HG02798 (cell line): Measurements from ENCODE around the gene KRT14.
"Not testable (repeated sequence)": the region's sequence is repeated elsewhere in the genome, so short reads cannot be mapped to it uniquely, and the experiment has no call there.

Experiments used
- ATAC-seq: cut with Tn5 transposase; IDR thresholded peaks from one replicate; pipeline ENCODE4 v1.9.1; 2021; ENCODE audit warnings: mild to moderate bottlenecking; ENCODE audit not compliant: unreplicated experiment, poor library complexity

Gene KRT14

DNA sequence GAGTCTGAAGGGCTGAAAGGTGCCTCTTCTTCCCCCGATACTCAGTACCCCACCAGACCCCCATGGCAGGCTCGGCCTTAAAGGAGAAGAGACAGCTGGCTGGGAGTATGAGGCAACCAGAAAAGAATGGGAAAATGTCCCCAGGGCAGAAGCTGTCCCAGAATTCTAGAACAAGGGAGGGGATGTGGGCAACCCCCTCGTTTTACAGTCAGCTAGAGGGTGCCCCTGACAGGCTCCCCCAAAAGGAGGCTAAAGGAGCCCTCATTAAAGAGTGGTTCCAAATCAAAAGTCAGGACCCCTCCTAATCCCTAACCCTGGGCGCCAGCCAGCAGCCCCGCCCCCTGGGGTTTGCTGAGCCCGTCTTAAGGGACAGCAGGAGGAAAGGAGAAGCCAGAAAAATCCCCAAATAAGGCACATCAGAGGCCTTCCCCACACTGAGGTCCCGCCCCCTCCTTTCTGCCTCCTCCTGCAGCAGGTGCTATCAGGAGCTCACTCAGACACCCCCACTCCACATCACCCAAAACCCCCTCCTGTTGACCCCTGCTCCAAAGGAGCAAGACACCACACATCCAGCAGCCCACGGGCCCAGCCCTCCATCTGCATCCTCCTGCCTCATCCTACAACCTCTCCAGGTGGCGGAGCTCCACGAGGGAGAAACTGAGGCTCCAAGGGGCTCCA, 36.6 kb upstream of the KRT14 start:
- not testable (repeated sequence) for ATAC-seq

DNA sequence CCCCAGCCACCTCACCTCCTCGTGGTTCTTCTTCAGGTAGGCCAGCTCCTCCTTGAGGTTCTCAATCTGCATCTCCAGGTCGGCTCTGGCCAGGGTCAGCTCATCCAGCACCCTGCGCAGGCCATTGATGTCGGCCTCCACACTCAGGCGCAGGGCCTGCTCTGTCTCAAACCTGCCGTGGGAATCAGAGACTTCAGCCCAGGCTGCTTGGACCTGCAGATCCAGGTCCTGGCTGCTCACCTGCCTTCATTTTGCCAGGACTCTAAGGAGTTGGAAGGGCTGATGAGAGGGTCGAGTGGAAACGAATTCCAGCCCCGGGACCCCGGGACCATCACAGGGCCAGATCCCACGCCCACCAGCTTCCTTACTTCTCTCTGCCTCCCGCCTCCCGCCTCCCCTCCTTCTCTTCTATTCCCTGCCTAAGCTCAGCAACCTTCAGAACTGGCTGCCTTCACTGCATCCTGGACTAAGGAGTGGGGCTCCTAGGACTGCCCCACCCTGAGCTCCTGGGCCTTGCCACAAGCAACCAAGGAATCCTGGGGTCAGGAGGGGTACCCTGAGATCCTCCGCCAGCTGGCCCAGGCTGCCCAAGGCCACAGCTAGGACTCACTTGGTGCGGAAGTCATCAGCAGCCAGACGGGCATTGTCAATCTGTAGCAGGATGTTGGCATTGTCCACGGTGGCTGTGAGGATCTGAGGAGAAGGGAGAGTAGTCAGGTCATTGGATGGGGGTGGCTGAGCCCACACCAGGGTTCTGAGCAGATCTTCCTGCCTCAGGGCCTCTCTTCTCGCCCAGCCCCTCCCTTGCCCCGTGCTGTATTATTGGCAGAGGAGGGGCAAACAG, 35.9 kb upstream of the KRT14 start:
- not testable (repeated sequence) for ATAC-seq

DNA sequence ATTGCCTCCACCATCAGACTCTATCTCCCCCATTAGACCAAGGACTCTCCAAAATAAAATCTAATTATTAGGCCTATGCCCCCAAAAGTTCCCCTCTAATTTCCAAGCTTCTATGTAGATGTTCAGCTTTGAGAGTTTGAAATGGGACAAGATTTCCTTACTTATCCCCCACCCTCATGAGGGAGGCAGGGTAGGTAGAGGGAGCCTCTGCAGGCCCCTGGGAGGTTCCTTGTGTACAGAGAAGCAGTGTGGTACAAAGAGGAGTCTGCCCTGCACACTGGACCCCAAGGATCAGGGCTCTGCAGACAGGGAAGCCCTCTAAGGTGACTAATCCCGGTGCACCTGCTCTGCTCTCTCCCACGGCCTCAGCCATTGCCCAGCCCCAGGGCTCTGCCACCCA, 35.2 kb upstream of the KRT14 start:
- no peak for ATAC-seq

- not testable (repeated sequence) for ATAC-seq
Observed at GRCh38 chr17:41621435-41621817, 34.7 kb upstream of the KRT14 start.

DNA sequence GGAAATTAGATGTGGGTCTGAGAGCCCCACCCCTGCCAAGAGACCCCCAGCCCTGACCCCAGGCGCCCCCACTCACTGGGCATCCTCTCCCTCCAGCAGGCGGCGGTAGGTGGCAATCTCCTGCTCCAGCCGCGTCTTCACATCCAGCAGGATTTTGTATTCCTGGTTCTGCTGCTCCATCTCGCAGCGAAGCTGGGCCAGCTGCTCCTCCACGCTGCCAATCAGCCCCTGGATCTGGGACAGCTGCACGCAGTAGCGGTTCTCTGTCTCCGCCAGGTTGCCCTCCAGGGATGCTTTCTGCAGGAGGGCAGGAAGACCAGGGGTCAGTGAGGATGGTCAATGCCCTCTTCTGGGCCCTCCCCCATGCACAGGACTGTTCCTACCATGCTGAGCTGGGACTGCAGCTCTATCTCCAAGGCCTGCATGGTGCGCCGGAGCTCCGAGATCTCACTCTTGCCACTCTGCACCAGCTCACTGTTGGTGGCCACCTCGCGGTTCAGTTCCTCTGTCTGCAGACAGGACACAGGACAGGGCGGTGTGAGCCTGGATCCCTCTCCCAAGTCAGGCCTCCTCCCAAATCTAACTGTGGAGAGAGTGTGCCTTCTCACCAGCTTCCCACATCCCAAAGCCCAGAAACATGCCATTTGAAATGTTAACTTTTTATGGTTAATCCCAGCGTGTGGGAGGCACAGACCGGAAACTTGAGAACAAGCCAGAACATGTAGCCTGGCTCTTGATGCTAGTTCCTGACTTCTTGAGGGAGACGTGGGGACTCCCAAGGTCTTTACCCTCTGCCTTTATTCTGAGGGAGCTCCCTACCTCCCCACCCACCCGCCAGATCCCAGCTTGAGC, 34.1 kb upstream of the KRT14 start:
- no peak for ATAC-seq

- not testable (repeated sequence) for ATAC-seq
Observed at GRCh38 chr17:41619927-41620582, 33.4 kb upstream of the KRT14 start.

GRCh38 chr17:41619036-41619926, 32.6 kb upstream of the KRT14 start:
- no peak for ATAC-seq

DNA sequence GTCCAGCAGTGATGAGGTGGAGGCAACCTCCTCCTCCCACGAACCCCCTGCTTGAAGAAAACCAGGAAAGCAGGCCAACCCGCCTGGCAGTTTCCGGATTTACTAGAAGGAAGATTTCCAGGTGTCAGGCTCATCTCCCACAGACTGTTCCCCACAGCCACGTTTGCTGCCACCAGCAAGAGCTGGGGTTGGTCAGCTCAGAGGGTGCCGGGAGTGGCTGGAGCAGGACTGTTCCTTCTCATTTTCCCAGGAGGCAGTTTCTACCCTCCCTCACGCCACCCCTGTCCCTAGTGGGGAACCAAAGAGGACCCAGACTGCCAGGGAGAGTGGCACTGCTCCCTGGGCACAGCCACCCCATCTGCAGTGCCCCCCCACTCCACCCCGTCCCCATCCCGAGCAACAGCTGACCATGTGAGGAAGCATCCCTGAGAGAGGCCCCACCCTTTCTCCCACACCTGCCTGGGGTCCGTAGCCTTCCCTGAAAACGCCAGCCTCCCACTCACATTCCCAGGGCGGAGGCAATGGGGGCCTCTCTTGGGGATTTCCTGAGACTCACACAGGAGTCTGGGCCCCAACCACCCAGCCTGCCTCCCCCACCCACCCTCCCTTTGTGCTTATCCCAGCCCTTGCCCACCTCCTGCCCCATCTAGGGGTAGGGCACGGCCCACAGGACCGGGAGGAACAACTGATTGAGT, 31.8 kb upstream of the KRT14 start:
- ATAC-seq = no peak

GRCh38 chr17:41617698-41618097, 31.0 kb upstream of the KRT14 start:
- ATAC-seq = no peak

GRCh38 chr17:41617136-41617535, 30.4 kb upstream of the KRT14 start:
- no peak for ATAC-seq

DNA sequence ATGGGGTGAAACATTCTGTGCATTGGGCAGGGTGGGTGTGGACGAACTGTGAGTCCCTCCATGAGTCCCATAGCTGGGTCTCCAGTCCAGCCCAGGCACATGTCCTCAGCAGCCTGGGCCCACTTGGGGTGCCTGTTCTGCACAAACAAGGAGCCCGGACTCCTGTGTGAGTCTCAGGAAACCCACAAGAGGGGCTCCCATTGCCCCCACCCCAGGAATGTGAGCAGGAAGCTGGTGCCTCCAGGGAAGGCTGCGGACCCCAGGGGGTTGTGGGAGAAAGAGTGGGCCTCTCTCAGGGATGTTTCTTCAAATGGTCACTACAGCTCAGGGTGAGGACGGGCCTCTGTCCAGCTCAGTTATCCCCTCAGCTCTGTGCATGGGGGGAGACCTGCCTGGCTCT, 29.8 kb upstream of the KRT14 start:
- ATAC-seq = not testable (repeated sequence)

GRCh38 chr17:41615454-41615853, 28.8 kb upstream of the KRT14 start:
- no peak for ATAC-seq

DNA sequence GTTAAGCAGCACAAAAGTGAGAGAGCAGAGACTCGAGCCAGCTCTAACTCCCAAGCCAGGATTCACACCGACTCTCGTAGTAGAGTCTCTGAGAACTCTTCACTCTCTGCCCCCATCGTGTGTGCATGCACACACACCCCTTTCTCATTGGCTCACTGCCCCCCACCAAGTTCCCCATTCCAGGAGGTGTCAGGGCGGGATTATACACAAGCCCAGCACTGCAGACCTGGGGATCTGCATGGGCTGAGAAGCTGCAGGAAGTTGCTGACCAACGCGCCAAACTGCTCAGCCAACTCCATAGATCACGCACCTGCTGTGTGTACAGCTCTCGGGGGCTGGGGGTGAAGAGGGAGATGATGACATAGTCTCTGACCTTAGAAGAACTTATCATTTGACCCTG, 28.1 kb upstream of the KRT14 start:
- ATAC-seq = not testable (repeated sequence)

GRCh38 chr17:41614098-41614497, 27.4 kb upstream of the KRT14 start:
- ATAC-seq = no peak

GRCh38 chr17:41613277-41614082, 26.8 kb upstream of the KRT14 start:
- no peak for ATAC-seq

GRCh38 chr17:41612376-41613160, 25.9 kb upstream of the KRT14 start, which contains the start of gene KRT16:
Gene KRT16, minus strand, starts transcription at chr17:41612767. Its CDS starts 79 bp downstream, at chr17:41612688.
- ATAC-seq = not testable (repeated sequence)
